Measurements from ENCODE around the gene LAPTM5. TPM values are rescaled to one million over a fixed set of nuclear protein-coding genes. Genes with fewer than 3 reads are reported as not detected.

LAPTM5 gene
- total and polyA plus RNA-seq, 2 of the 8 experiments (the other 6 are each of a cell fraction or from before 2014, with no cell fraction given): 0.37 to 1.4 TPM

- no peaks in the 10 kb centered on the region for H3K9me3 ChIP-seq (ENCODE audit: insufficient read depth in 2 of 2, low read depth in 1 of 2, low read length in 1 of 2)
- no peak overlapping the region for H4K5ac ChIP-seq (ENCODE audit: insufficient read length, low read depth, low read length)
- H3K79me1 ChIP-seq (ENCODE audit: low read depth, low read length): no peaks in the 10 kb centered on the region
- TF ChIP-seq EP300 (IDR thresholded peaks at IDR 0.05; ENCODE audit: borderline replicate concordance in 1 of 2, low read depth in 2 of 2, low read length in 2 of 2): no peak
- TF ChIP-seq CHD2 (IDR thresholded peaks at IDR 0.05; ENCODE audit: low read length): no peak
- TF ChIP-seq POLR2A (IDR thresholded peaks at IDR 0.05; ENCODE audit: control extremely low read depth in 1 of 2, low read depth in 2 of 2, low read length in 2 of 2): no peak
- no peak for TF ChIP-seq CTCF (IDR thresholded peaks at IDR 0.05; ENCODE audit: control extremely low read depth in 1 of 3, insufficient read depth in 1 of 3, low read depth in 1 of 3, low read length in 3 of 3)
- no peak for TF ChIP-seq SIX5 (IDR thresholded peaks at IDR 0.05; ENCODE audit: low read depth, low read length)
- TF ChIP-seq NANOG (IDR thresholded peaks at IDR 0.05; ENCODE audit: insufficient read depth, low read depth, low read length, poor library complexity, severe bottlenecking): no peak
- TF ChIP-seq BRCA1 (IDR thresholded peaks at IDR 0.05; ENCODE audit: low read depth, low read length): no peak
- TF ChIP-seq SP4 (IDR thresholded peaks at IDR 0.05; ENCODE audit: low read length): no peak
- TF ChIP-seq RFX5 (IDR thresholded peaks at IDR 0.05; ENCODE audit: borderline replicate concordance, low read depth, low read length): no peak
- no peak for TF ChIP-seq TEAD4 (IDR thresholded peaks at IDR 0.05; ENCODE audit: low read depth, low read length)
- no peak for TF ChIP-seq ASH2L (IDR thresholded peaks at IDR 0.05; ENCODE audit: low read length)
- no peaks in the 10 kb centered on the region for H3K79me2 ChIP-seq (ENCODE audit: control insufficient read depth in 1 of 2, insufficient read depth in 2 of 2, low read length in 2 of 2)
- no peaks in the 10 kb centered on the region for H3K36me3 ChIP-seq (ENCODE audit: control insufficient read depth in 2 of 4, insufficient read depth in 4 of 4, low read length in 3 of 4)
- no peak overlapping the region for H3K56ac ChIP-seq (replicated peaks; ENCODE audit: insufficient read length, low read depth, low read length)
- H3K27me3 ChIP-seq (replicated peaks in 1 of 4; ENCODE audit: control insufficient read depth in 3 of 4, extremely low read depth in 1 of 4, insufficient read depth in 3 of 4, low read length in 3 of 4): no peaks in the 10 kb centered on the region; a peak in 1 of 7 replicates
- H2BK12ac ChIP-seq (ENCODE audit: low read depth, low read length): no peak overlapping the region
- no peak overlapping the region for H3K9ac ChIP-seq (replicated peaks in 1 of 4; ENCODE audit: extremely low read depth in 1 of 4, low read depth in 3 of 4, low read length in 3 of 4)
- no peak overlapping the region for H2BK15ac ChIP-seq (ENCODE audit: low read length)
- no peak overlapping the region for H3K4me3 ChIP-seq (ENCODE audit: extremely low read depth in 1 of 4, insufficient read depth in 2 of 4, low read depth in 3 of 4, low read length in 4 of 4)
- 77% methylated on average over 5 of the region's 5 CpGs; no CpG with 5 or more reads in 1 of the 2 experiments for WGBS, 2 experiments (ENCODE audit: extremely low coverage in 1 of 2, insufficient coverage in 1 of 2, insufficient read length in 1 of 2, insufficient replicate concordance in 2 of 2, low coverage in 1 of 2, low lambda C conversion rate in 2 of 2, missing lambda C conversion rate in 1 of 2)
- H2BK5ac ChIP-seq (ENCODE audit: low read depth, low read length): no peak overlapping the region
- FAIRE-seq (no peak), DNase-seq (ENCODE audit: low read depth in 1 of 2, low spot score in 2 of 2) (no peak)
- no peak overlapping the region for H3K4ac ChIP-seq (replicated peaks; ENCODE audit: insufficient read length, low read depth, low read length)
- H3K14ac ChIP-seq (ENCODE audit: insufficient read length): no peak overlapping the region
- no peak overlapping the region for H3K18ac ChIP-seq (ENCODE audit: extremely low read depth, low read length)
- H3K27ac ChIP-seq (ENCODE audit: low read depth, low read length): no peak overlapping the region
- H3K4me2 ChIP-seq (ENCODE audit: insufficient read depth in 1 of 2, low read depth in 2 of 2, low read length in 2 of 2): no peak overlapping the region
- CTCF ChIA-PET (ENCODE audit: partially characterized antibody): interaction anchor here (0.7 to 55.1 kb wide), 15 partner anchors 11 to 949 kb away, joined by 3 to 1640 read pairs (median 3); partner anchors contain the start of gene LAPTM5
- H2AK5ac ChIP-seq (ENCODE audit: low read depth, low read length): no peak overlapping the region
- H3K4me1 ChIP-seq (replicated peaks in 1 of 4; ENCODE audit: control insufficient read depth in 3 of 4, insufficient read depth in 4 of 4, low read length in 3 of 4): peaks cover 0 to 7% (median 2%) of the 10 kb centered on the region in 4 experiments; a peak in 4 of 7 replicates
- H2AFZ ChIP-seq (ENCODE audit: low read length): no peak overlapping the region
- H2BK20ac ChIP-seq (ENCODE audit: low read length): no peak overlapping the region
- POLR2A ChIA-PET (ENCODE audit: partially characterized antibody): interaction anchor here (0.9 kb wide), 1 partner anchor 340 kb away, joined by 3 read pairs; no protein-coding TSS in a partner anchor
- no peak overlapping the region for H3K23ac ChIP-seq (ENCODE audit: insufficient read length)
- H4K91ac ChIP-seq (replicated peaks; ENCODE audit: insufficient read length, low read length): no peak overlapping the region
- H4K20me1 ChIP-seq (replicated peaks in 1 of 2; ENCODE audit: control insufficient read depth in 1 of 2, insufficient read depth in 2 of 2, low read length in 2 of 2): no peaks in the 10 kb centered on the region
- H4K8ac ChIP-seq (ENCODE audit: extremely low read depth, insufficient read depth, low read length): no peak overlapping the region
- no peak overlapping the region for H2BK120ac ChIP-seq (replicated peaks; ENCODE audit: low read depth, low read length)
- no peaks in the 10 kb centered on the region; the same call in 1 of the 2 replicates for H3K23me2 ChIP-seq (ENCODE audit: low read depth, low read length)
Measured at GRCh38 chr1:30724655-30725421, 32.7 kb downstream of the LAPTM5 start.
